Measurements from ENCODE around the gene TPX2.

GRCh38 chr20:31759836-31760518, 20.9 kb downstream of the TPX2 start:
- TF ChIP-seq ZFX (IDR thresholded peaks at IDR 0.05; ENCODE audit: borderline replicate concordance): no peak
- TF ChIP-seq, protein P1, sequence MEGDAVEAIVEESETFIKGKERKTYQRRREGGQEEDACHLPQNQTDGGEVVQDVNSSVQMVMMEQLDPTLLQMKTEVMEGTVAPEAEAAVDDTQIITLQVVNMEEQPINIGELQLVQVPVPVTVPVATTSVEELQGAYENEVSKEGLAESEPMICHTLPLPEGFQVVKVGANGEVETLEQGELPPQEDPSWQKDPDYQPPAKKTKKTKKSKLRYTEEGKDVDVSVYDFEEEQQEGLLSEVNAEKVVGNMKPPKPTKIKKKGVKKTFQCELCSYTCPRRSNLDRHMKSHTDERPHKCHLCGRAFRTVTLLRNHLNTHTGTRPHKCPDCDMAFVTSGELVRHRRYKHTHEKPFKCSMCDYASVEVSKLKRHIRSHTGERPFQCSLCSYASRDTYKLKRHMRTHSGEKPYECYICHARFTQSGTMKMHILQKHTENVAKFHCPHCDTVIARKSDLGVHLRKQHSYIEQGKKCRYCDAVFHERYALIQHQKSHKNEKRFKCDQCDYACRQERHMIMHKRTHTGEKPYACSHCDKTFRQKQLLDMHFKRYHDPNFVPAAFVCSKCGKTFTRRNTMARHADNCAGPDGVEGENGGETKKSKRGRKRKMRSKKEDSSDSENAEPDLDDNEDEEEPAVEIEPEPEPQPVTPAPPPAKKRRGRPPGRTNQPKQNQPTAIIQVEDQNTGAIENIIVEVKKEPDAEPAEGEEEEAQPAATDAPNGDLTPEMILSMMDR (IDR thresholded peaks at IDR 0.05): no peak
